Thymus (tissue), 11 donors: ENCODE data around the gene FCN3. TPM values are rescaled to one million over a fixed set of nuclear protein-coding genes. Genes with fewer than 3 reads are reported as not detected.

ENCODE experiments used
- DNase-seq, 9 donors: peaks; one replicate each; pipeline ENCODE4 v3.0.0-alpha.2; 2013; ENCODE audit warnings: low spot score in 9 of 9, low read depth in 6 of 9, missing footprints in 1 of 9
- H3K27ac ChIP-seq, 2 donors: one replicate each; pipeline ENCODE4 v1.5.1; 2013; ENCODE audit warnings: control low read depth in 1 of 2, low read depth in 1 of 2, low read length in 1 of 2, mild to moderate bottlenecking in 1 of 2, moderate library complexity in 1 of 2
- H3K27me3 ChIP-seq, 2 donors: one replicate each; pipeline ENCODE4 v1.5.1; 2013; ENCODE audit warnings: low read length in 1 of 2; ENCODE audit not compliant: control insufficient read depth in 2 of 2, insufficient read depth in 1 of 2
- H3K36me3 ChIP-seq, 2 donors: one replicate each; pipeline ENCODE4 v1.5.1; 2013; ENCODE audit warnings: low read length in 1 of 2, mild to moderate bottlenecking in 1 of 2, moderate library complexity in 1 of 2; ENCODE audit not compliant: control insufficient read depth in 2 of 2, insufficient read depth in 2 of 2
- H3K4me1 ChIP-seq, 2 donors: one replicate each; pipeline ENCODE4 v1.5.1; 2013; ENCODE audit warnings: low read length in 2 of 2; ENCODE audit not compliant: control insufficient read depth in 2 of 2, insufficient read depth in 2 of 2
- H3K4me3 ChIP-seq, 2 donors: one replicate each; pipeline ENCODE4 v1.5.1; 2013; ENCODE audit warnings: low read length in 2 of 2, control low read depth in 1 of 2, mild to moderate bottlenecking in 1 of 2
- H3K9me3 ChIP-seq, 2 donors: one replicate each; pipeline ENCODE4 v1.5.1; 2013; ENCODE audit warnings: low read length in 1 of 2, mild to moderate bottlenecking in 1 of 2; ENCODE audit not compliant: control insufficient read depth in 2 of 2, insufficient read depth in 1 of 2
- WGBS: extraction: QIAGEN DNeasy Blood & Tissue Kit; methylation state at CpG from one replicate; pipeline ENCODE4 v1.1.7; 2013; 5-methylcytosine and 5-hydroxymethylcytosine counted together
- polyA plus RNA-seq: library from polyadenylated mRNA; stranded (reverse); fragments of 200-250 nt; gene quantifications from one replicate; pipeline ENCODE4 v1.2.3, GENCODE V29; 2013
- total RNA-seq: library from RNA; stranded (reverse); fragments of 120-200 nt; gene quantifications from one replicate; pipeline ENCODE4 v1.2.4, GENCODE V29; 2013
- donor health status: healthy.

The FCN3 gene
- total and polyA plus RNA-seq, 2 donors, result 0.47 to 10.7 TPM

- peaks cover 0 to 3% of the 10 kb centered on the region in 2 donors for H3K9me3 ChIP-seq
- peaks cover 30 to 66% of the 10 kb centered on the region in 2 donors for H3K4me1 ChIP-seq
- H3K27me3 ChIP-seq, result no peaks in the 10 kb centered on the region
- peak within 1 kb of the TSS; percentile 57 to 70 for H3K4me3 ChIP-seq
- peak within 1 kb of the TSS; percentile 92 to 97 for H3K27ac ChIP-seq
- peak in 5 of 9 donors; percentile 54 to 88 (median 72) for DNase-seq
- H3K36me3 ChIP-seq, result peaks cover 14 to 25% of the 10 kb centered on the region in 2 donors
- 3% methylated on average over 22 of the region's 22 CpGs for WGBS
Measured at GRCh38 chr1:27341525-27342252, 32.9 kb downstream of the FCN3 start, which contains the start of gene SYTL1. Gene SYTL1, plus strand, starts transcription at chr1:27342022. Its CDS starts 3,313 bp downstream, at chr1:27345335.

- peak overlapping the region in 1 of 2 donors; percentile 18 for H3K27ac ChIP-seq
- 97% methylated on average over 5 of the region's 5 CpGs for WGBS
- peaks cover 30 to 41% of the 10 kb centered on the region in 2 donors for H3K36me3 ChIP-seq
- H3K4me1 ChIP-seq, result peaks cover 27 to 51% of the 10 kb centered on the region in 2 donors
- DNase-seq, result no peak
- peaks cover 0 to 7% of the 10 kb centered on the region in 2 donors for H3K9me3 ChIP-seq
- no peak overlapping the region for H3K4me3 ChIP-seq
- H3K27me3 ChIP-seq, result no peaks in the 10 kb centered on the region
Measured at GRCh38 chr1:27339213-27339612, 35.4 kb downstream of the FCN3 start.

- no peak for DNase-seq
- Histone ChIP-seq H3K9me3 (peaks cover 0 to 7% of the 10 kb centered on the region in 2 donors), H3K27me3 (no peaks in the 10 kb centered on the region), H3K4me1 (peaks cover 25 to 47% of the 10 kb centered on the region in 2 donors), H3K4me3 (no peak overlapping the region), H3K36me3 (peaks cover 34 to 46% of the 10 kb centered on the region in 2 donors), H3K27ac (peak overlapping the region in 1 of 2 donors; percentile 18)
- 98% methylated on average over 6 of the region's 6 CpGs for WGBS
Measured at GRCh38 chr1:27338751-27339150, 35.9 kb downstream of the FCN3 start.

DNA sequence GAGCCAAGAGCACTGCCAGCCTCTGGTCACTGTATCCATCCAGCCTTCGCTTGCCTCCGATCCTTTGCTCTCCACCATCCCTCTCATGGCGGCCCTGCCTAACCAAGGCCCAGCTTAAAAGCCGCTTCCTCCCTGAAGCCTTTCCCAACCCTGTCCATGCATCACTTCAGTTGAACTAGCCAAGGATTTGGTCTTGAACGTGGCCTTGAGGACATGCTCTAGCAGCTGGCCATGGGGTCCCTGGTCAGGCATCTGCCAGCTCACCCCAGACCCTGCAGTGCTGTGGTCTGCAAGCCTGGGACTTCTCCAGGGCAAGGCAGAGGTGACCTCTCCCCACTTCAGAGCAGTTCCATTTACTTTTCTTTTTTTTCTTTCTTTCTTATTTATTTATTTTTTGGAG lies 37.9 kb downstream of the FCN3 start:
- Histone ChIP-seq H3K4me1 (peaks cover 10 to 29% of the 10 kb centered on the region in 2 donors), H3K4me3 (no peak overlapping the region), H3K9me3 (peaks cover 0 to 4% of the 10 kb centered on the region in 2 donors), H3K27me3 (no peaks in the 10 kb centered on the region), H3K36me3 (peaks cover 54 to 61% of the 10 kb centered on the region in 2 donors), H3K27ac (no peak overlapping the region)
- WGBS, result 97% methylated on average over 5 of the region's 5 CpGs
- DNase-seq, result no peak

DNA sequence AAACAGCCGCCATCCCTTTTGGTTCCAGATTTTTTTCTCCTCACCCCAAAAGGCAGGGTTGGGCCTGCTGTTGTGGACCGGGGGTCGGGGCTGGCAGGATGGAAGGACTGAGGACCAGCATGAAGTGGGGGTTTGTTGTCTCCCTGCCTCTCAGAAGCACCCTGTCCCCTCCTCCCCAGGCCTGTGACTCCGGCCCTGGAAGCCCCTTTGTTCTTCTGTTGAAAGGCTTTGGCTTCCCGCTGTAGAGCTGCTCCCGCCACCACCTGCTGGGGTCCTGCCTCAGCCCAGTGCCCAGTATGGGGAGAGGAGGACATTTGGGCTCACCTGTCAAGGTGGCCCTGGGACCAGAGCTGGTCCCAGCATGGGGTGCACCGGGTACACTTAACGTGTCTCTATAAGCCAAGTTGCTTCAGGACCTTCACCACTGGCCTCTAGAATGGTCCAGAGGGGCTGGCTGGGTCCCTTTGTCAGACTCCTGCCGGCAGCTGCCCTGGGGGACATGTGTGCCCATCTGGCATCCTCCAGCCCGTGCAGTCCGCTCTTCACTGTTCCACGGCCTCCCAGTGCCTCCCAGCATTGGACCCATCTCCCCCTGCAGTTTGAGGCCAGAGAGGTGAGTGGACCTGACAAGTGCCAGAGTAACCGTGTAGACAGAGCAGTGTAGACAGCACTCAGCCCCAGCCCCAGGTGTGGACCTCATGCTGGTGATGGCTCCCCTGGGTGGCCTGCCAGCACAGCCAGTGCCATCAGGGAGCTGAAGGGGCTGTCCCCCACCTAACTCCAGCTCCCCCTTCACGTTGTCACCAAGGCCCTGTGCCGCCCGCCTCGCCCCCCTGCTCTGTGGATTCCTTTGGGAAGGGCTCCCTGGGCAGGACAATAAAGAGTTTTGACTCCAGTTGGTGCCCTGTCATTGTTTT lies 38.9 kb downstream of the FCN3 start:
- 96% methylated on average over 17 of the region's 17 CpGs for WGBS

DNA sequence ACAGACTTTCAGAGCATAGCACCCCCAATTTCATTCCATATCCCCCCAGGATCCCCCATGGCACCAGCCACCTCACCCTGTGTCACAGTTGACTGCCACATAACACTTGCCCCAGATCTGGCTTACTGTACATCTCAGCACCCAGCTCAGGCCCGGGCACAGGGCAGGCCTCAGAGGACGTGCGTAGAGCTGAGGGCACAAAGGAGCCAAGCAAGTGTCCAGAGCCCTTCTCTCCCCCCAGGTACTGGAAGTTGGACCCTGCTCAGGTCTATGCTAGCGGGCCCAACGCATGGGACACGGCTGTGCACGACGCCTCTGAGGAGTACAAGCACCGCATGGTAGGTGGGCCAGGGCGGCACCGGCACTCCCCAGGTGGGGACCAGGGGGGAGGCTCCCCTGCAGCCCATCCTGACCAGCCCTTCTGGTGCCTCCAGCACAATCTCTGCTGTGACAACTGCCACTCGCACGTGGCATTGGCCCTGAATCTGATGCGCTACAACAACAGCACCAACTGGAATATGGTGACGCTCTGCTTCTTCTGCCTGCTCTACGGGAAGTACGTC lies 40.8 kb downstream of the FCN3 start:
- Histone ChIP-seq H3K9me3 (peaks cover 0 to 4% of the 10 kb centered on the region in 2 donors), H3K27me3 (no peaks in the 10 kb centered on the region), H3K4me1 (peaks cover 0 to 2% of the 10 kb centered on the region in 2 donors), H3K27ac (no peak overlapping the region), H3K36me3 (peaks cover 71 to 78% of the 10 kb centered on the region in 2 donors), H3K4me3 (no peak overlapping the region)
- no peak for DNase-seq
- WGBS, result 95% methylated on average over 17 of the region's 17 CpGs

More for the DNA sequence above, 38.9 kb downstream of the FCN3 start:
- no peaks in the 10 kb centered on the region for H3K27me3 ChIP-seq
- peaks cover 0 to 4% of the 10 kb centered on the region in 2 donors for H3K9me3 ChIP-seq
- H3K4me3 ChIP-seq, result no peak overlapping the region
- H3K4me1 ChIP-seq, result peaks cover 2 to 19% of the 10 kb centered on the region in 2 donors
- no peak overlapping the region for H3K27ac ChIP-seq
- H3K36me3 ChIP-seq, result peaks cover 64 to 71% of the 10 kb centered on the region in 2 donors
- no peak for DNase-seq

- no peak overlapping the region for H3K4me3 ChIP-seq
- peaks cover 77 to 89% of the 10 kb centered on the region in 2 donors for H3K36me3 ChIP-seq
- peak in 3 of 9 donors; percentile 25 to 51 (median 45) for DNase-seq
- peaks cover 0 to 2% of the 10 kb centered on the region in 2 donors for H3K4me1 ChIP-seq
- H3K27ac ChIP-seq, result no peak overlapping the region
- peaks cover 0 to 4% of the 10 kb centered on the region in 2 donors for H3K9me3 ChIP-seq
- no peaks in the 10 kb centered on the region for H3K27me3 ChIP-seq
- 83% methylated on average over 11 of the region's 11 CpGs for WGBS
Measured at GRCh38 chr1:27332536-27333281, 41.9 kb downstream of the FCN3 start.

GRCh38 chr1:27331922-27332321 lies 42.7 kb downstream of the FCN3 start:
- WGBS, result 97% methylated on average over 5 of the region's 5 CpGs
- no peak for DNase-seq
- Histone ChIP-seq H3K9me3 (peaks cover 0 to 4% of the 10 kb centered on the region in 2 donors), H3K4me3 (no peak overlapping the region), H3K27me3 (no peaks in the 10 kb centered on the region), H3K4me1 (peaks cover 0 to 2% of the 10 kb centered on the region in 2 donors), H3K36me3 (peaks cover 76 to 91% of the 10 kb centered on the region in 2 donors), H3K27ac (no peak overlapping the region)
